Activated T-cell treated with anti-CD3 and anti-CD28 coated beads for 48 hours (primary cell): Measurements from ENCODE around the gene TMEM41A.

Experiments
- DNase-seq: peaks from one replicate; pipeline ENCODE4 v3.0.0-alpha.2; 2020; ENCODE audit warnings: low read depth

Gene TMEM41A

DNA sequence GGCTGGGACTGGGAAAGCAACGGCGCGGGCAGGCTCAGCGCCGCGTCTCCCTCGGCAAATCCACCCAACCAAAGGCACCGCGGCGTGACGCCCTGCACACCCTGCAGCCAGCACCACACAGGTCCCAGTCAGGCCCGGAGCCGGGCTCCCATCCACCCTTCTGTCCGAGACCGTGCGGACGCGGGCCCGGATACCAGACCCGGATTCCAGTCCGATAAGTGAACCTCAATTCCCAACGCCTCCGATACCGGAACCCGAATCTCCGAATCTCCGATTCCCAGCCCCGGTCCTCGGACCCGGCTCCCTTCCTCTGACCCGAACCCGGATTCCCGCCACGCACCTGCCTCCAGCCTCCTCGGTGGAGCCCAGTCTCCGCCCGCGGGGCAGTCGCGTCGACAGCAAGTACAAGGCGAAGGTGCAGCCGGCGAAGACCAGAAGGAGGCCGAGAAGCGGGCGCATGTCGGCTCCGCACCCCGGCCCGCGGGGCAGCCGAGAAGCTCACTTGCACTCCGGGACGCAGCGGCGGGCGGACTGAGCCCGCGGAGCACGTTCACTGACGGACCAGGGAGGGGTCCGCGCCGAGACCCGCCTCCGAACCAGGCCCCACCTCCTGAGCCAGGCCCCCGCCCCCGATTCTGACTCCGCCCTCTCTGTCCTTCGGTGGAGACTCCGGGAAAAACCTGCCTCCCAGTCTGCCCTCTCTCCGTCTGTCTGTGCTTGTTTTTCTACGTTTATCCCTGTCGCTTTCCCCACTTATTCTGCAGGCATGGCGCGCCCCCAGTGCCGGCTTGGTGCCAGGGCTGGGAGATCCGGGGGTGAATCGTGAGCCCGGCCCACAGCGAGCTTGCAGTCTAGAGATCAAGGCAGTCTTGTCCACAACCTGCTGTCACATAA is at the start of gene TMEM41A:
Gene TMEM41A, minus strand, starts transcription at position 533 of the 894 bp plus-strand sequence. Its CDS starts 74 bp downstream, at position 459.
- DNase-seq = peak; percentile 91

DNA sequence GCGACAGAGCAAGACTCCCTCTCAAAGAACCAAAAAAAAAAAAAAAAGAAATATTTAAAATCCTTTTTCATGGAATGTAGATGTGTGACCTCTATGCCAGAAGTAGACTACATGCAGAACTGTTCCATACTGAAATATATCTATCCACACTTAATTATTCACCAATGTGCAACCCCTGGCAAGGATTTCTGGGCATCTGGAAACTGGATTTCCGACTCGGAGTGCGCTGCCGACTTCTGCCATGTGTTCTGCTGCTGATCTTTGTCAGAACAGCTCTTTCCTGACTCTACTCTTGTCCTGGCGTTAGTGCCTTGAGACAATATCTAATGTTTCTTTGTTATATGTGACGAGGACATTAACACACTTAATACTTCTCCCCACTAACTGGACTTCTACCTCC is 41.9 kb upstream of the TMEM41A start:
- DNase-seq = no peak

GRCh38 chr3:185539934-185540333 is 41.1 kb upstream of the TMEM41A start:
- DNase-seq = no peak

DNA sequence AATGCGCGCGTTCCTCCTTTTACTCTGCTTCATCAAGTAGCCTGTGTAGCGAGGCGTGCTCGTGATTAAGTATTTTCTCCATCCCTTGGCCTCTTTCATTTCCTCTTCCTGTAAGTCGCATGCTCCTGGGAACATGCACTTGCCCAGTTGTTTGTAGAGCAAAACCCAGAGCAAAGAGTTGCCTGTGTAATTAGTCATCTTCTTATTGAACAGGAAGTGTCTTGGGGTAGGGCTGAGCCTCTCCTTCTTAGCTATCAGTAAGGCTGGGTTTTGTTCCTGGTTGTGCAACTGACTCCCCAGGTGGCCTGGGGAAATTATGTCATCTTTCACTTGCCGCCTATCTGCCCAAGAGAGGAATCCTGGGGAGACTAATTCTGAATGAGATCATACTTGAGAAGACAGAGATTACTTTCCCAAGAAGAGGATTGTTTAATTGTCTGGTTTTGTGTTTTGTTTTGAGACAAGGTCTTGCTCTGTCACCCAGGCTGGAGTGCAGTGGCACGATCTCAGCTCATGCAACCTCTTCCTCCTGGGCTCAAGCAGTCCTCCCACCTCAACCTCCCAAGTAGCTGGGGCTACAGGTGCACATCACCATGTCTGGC is 38.6 kb upstream of the TMEM41A start:
- DNase-seq = peak; percentile 43

DNA sequence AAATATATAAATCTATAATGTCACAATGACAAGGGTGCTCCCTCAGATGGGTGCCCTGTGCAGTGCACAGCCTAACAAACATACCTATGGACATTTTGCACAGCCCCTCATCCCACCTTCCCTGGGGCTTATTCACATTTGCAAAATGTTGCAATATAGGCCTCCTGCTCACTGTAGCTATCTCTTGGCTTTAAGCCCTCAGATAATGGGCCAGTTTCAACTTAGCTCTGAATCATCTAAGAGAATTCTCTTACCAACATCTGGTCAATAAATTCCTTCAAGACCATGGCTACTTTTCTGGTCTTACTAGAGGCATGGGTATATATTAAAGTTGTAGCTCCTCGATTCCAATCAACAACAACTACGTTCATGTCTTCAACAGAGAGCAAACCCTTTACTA is 35.7 kb upstream of the TMEM41A start:
- DNase-seq = no peak

GRCh38 chr3:185532901-185533300 is 34.1 kb upstream of the TMEM41A start:
- DNase-seq = no peak

GRCh38 chr3:185530856-185531255 is 32.0 kb upstream of the TMEM41A start:
- DNase-seq = no peak

- DNase-seq = no peak
These were observed 29.7 kb upstream of the TMEM41A start for GRCh38 chr3:185528532-185528931.

DNA sequence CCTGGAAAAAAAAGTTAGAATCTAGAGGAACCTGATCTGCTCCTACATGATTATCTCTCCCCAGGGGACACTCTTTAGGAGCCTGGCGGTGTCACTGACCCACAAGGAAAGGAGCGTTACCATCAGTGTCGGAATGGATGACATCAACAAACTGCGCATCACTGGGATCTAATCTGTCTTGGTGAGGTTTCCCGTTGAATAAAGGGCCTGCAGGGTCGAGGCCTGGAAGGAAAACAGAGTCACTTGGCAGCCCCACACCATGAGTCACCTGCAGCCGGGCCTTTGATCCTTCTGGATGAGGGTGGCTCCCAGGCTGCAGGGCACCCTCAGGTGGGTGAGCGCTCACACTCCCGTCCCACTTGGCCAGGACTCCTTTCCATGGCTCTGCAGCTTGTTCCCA is 28.5 kb upstream of the TMEM41A start:
- no peak for DNase-seq

DNA sequence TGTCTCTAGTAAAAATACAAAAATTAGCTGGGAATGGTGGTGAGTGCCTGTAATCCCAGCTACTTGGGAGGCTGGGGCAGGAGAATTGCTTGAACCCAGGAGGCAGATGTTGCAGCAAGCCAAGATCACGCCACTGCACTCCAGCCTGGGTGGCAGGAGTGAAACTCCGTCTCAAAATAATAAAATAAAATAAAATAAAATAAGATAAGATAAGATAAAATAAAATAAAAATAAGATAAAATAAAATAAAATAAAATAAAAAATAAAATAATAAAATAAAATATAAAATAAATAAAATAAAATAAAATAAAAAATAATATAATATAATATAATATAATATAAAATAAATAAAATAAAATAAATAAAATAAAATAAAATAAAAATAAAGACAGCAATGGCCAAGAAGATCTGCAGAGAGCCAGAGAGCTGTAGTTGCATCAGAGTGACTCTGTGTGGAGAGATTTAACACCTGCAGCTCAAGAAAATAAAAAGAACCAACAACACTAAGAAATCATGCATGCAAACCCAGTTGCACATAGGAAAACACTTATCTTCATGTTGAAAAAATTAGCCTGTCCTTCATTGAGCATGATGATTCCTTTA is 27.6 kb upstream of the TMEM41A start:
- DNase-seq = no peak

DNA sequence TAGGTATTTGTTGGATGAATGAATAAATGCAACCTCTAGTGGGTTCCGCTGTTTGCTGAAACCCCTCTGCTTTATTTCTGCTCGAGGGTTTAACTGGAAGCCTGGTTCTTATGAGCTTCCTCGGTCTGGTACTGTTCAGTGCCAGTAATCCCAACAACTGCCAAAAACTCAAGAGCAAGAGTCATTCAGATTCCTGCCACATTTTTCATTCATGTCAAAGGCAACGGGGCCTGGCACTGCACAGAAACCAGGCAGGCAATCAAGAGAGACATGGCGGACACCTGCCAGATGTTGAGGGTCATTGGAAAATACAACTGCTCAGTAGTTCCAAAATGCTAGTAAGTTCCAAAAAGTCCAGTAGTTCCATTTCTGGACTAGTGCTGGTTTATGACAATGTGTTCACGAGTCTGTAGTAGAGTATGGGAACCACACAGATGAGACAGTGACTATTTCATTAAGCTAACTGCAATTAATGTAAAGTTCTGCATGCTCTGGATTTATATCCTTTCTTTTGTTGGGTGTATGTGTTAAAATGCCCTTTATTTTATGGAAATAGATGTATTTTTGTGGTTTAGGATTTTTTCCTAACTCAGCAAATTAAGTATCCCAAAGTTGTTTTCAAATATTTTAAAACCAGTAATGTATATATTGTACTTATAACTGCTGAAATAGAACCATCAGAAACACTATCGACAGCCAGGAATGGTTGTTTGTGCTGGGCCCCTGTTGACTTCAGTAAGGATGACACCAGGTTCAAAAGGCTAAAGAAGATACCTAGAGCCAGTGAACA is 22.7 kb upstream of the TMEM41A start:
- no peak for DNase-seq

GRCh38 chr3:185519021-185519420 is 20.2 kb upstream of the TMEM41A start:
- no peak for DNase-seq

GRCh38 chr3:185517387-185518130 is 18.7 kb upstream of the TMEM41A start:
- no peak for DNase-seq

- DNase-seq = no peak
These were observed 12.9 kb upstream of the TMEM41A start for GRCh38 chr3:185511711-185512110.

GRCh38 chr3:185508335-185508991 is 9.6 kb upstream of the TMEM41A start:
- no peak for DNase-seq

GRCh38 chr3:185507883-185508282 is 9.0 kb upstream of the TMEM41A start:
- DNase-seq = no peak

GRCh38 chr3:185504636-185505035 is 5.8 kb upstream of the TMEM41A start:
- no peak for DNase-seq

DNA sequence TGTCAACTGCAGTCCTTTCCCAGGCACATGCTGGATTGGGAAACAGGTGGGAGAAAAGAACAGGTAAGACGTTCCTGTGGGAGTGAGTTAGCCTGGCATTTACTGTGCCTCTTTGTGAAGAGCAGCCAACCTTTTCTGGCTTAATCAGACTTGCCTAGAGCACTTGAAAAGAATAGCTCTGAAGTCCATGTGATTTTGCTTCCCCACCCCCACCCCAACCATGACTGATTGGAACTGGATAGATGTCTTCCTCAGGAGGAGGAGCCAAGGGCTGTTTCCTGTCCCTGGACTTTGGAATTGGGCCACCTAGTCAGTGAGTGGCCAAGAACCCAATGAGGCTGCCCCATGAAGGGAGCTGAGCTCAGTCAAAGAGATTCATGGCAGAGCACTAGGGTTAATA is 4.7 kb upstream of the TMEM41A start:
- no peak for DNase-seq

DNA sequence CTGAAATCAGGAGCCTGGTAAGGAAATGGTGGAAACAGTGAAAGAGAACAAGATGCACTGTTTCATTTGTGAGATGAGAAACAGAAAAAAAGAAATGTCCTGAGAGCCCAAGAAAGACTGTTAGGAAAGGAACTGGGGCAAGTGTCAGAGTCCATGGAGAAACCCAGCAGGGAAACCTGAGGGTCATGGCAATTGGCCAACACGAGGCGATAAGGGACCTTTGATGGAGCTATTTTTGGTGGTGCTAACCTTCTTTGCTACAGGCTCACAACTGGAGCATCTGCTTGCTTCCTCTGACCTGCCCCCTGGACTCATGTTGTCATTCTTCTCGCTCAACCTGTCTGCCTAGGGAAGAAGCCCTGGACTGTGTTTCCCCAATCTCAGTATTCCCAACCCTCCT is 4.2 kb upstream of the TMEM41A start:
- no peak for DNase-seq

DNA sequence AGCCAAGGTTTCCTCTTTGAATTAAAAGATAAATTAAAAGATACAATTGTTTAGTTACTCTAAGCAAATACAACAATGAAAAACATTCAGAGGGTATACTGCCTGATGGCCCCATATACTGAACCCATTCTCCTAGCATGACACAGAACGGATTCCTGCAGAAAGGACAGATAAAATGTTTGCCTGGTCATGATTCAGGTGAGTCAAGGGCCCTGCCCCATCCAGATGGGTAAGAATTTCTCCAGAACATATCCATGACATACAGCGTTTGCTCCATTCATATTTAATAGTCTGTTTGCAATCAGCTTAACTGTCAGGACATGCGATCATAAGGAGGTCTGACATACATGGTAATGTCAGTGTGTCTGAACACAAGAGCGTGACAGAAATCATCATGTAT is 8.6 kb downstream of the TMEM41A start:
- DNase-seq = no peak

DNA sequence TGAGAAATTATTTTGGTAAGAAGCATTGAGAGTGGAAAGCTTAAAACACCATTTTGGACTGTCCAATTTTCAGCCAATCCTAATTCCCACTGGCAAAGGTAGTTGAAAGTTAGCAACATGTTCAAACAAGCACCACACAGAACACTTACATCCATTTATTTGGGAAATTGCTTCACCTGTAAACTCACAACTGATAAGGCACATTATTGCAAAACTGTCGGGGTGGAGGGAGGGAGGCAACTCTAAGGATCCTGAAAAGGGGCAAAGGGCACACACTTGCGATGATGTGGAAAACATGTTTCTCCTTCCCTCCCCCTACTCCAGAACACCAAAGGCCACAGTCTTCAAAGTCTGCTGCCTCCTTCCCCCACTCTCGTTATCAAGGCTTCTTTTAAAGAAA is 9.4 kb downstream of the TMEM41A start:
- DNase-seq = no peak
